Thoracic aorta (tissue), 2 donors: Measurements from ENCODE around the gene MTF2. TPM values are rescaled to one million over a fixed set of nuclear protein-coding genes. Genes with fewer than 3 reads are reported as not detected.
"Not testable (repeated sequence)": the region's sequence is repeated elsewhere in the genome, so short reads cannot be mapped to it uniquely, and the experiment has no call there.

Source experiments
- ATAC-seq: fragments of 150-250 bp; one replicate; pipeline ENCODE4 v1.8.0; 2017; ENCODE audit warnings: low read depth; ENCODE audit not compliant: insufficient number of reproducible peaks, low FRiP score
- DNase-seq: peaks from one replicate; pipeline ENCODE4 v3.0.0-alpha.2; 2020; ENCODE audit warnings: low spot score
- H3K27ac ChIP-seq, 2 donors: fragments of 200-600 bp; sonication (generic); 1 replicate in 1 of 2; 2 replicates in 1 of 2; pipeline ENCODE4 v1.5.1; 2016; ENCODE audit warnings: mild to moderate bottlenecking in 2 of 2, moderate library complexity in 2 of 2
- H3K27me3 ChIP-seq: fragments of 200-600 bp; sonication (generic); replicated peaks from 2 replicates; pipeline ENCODE4 v1.6.0; 2016; ENCODE audit warnings: mild to moderate bottlenecking; ENCODE audit not compliant: insufficient read depth
- H3K36me3 ChIP-seq: fragments of 200-600 bp; sonication (generic); one replicate; pipeline ENCODE4 v1.5.1; 2016
- H3K4me1 ChIP-seq, 2 donors: fragments of 200-600 bp; sonication (generic); 1 replicate in 1 of 2; 2 replicates in 1 of 2; pipeline versions ENCODE4 v1.5.1 to v1.6.0; 2016; ENCODE audit warnings: low read depth in 2 of 2, mild to moderate bottlenecking in 1 of 2; ENCODE audit not compliant: control insufficient read depth in 1 of 2
- H3K4me3 ChIP-seq: fragments of 200-600 bp; sonication (generic); 2 replicates; pipeline ENCODE4 v1.5.1; 2016; ENCODE audit warnings: mild to moderate bottlenecking
- H3K9me3 ChIP-seq: fragments of 200-600 bp; sonication (generic); 2 replicates; pipeline ENCODE4 v1.5.1; 2016
- total RNA-seq, 2 donors: library from RNA; depleted of rRNA; stranded (reverse); fragments of >200 nt; gene quantifications; one replicate each; pipeline versions ENCODE4 v1.1.0 to v1.2.3, GENCODE V29; 2016
- TF ChIP-seq, protein P1 (sequence below): fragments of 200-600 bp; sonication (generic); IDR thresholded peaks from one replicate; pipeline ENCODE4 v1.5.1; 2019; ENCODE audit warnings: antibody characterized with exemption

Gene MTF2
- total RNA-seq = 10 to 100 TPM; 23.2 to 27.8 TPM

GRCh38 chr1:93078986-93079654 is at the start of gene MTF2:
TSS of gene MTF2 (plus strand) at chr1:93079283. CDS start at chr1:93079527, 244 bp downstream.
- TF ChIP-seq, protein P1, sequence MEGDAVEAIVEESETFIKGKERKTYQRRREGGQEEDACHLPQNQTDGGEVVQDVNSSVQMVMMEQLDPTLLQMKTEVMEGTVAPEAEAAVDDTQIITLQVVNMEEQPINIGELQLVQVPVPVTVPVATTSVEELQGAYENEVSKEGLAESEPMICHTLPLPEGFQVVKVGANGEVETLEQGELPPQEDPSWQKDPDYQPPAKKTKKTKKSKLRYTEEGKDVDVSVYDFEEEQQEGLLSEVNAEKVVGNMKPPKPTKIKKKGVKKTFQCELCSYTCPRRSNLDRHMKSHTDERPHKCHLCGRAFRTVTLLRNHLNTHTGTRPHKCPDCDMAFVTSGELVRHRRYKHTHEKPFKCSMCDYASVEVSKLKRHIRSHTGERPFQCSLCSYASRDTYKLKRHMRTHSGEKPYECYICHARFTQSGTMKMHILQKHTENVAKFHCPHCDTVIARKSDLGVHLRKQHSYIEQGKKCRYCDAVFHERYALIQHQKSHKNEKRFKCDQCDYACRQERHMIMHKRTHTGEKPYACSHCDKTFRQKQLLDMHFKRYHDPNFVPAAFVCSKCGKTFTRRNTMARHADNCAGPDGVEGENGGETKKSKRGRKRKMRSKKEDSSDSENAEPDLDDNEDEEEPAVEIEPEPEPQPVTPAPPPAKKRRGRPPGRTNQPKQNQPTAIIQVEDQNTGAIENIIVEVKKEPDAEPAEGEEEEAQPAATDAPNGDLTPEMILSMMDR = no peak
- no peaks in the 10 kb centered on the region for H3K36me3 ChIP-seq
- no peaks in the 10 kb centered on the region for H3K9me3 ChIP-seq
- H3K27ac ChIP-seq = peak within 1 kb of the TSS; percentile 40 to 71
- peak; percentile 60 for DNase-seq
- peaks cover 16 to 22% of the 10 kb centered on the region in 2 donors for H3K4me1 ChIP-seq
- ATAC-seq = peak; percentile 77
- H3K4me3 ChIP-seq = peak within 1 kb of the TSS; percentile 98
- H3K27me3 ChIP-seq = no peaks in the 10 kb centered on the region

DNA sequence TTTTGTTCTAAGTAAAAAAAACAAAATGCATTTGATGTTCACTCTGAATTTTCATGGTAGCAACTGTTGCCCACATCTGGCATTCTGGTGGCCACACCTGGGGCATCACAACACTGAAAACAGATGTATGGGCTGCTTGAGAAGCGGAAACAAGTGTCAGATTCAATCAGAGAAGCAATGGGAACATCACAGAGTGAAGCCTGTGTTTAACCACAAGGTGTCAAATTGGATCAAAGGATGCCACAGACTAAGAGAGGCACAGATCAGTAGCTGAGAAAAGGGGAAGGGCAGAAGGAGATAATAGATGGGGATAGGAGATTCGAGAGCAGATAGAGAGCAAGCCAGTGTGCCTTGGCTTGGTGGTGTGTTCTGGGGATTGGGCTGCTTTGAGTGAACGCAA is 49.8 kb upstream of the MTF2 start:
- no peaks in the 10 kb centered on the region for H3K4me1 ChIP-seq
- no peaks in the 10 kb centered on the region for H3K27me3 ChIP-seq
- DNase-seq = no peak
- ATAC-seq = no peak
- TF ChIP-seq, protein P1 = no peak
- H3K4me3 ChIP-seq = no peak overlapping the region
- no peaks in the 10 kb centered on the region for H3K36me3 ChIP-seq
- no peaks in the 10 kb centered on the region for H3K9me3 ChIP-seq
- no peak overlapping the region for H3K27ac ChIP-seq

DNA sequence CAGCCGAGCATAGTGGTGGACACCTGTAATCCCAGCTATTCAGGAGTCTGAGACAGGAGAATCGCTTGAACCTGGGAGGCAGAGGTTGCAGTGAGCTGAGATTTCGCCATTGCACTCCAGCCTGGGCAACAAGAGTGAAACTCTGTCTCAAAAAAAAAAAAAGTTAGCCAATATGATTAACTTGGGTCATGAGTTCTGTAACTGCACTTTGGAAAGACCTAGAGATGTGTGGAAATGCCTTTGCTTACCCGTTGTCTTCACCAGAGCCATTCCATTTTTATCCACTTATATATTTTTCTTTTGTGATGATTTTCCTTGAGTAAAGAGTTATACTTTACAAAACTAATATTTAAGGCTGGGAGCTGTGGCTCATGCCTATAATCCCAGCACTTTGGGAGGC is 48.9 kb upstream of the MTF2 start:
- not testable (repeated sequence) for H3K9me3 ChIP-seq, H3K4me1 ChIP-seq, H3K4me3 ChIP-seq, H3K27ac ChIP-seq, ATAC-seq, DNase-seq, H3K36me3 ChIP-seq, H3K27me3 ChIP-seq

DNA sequence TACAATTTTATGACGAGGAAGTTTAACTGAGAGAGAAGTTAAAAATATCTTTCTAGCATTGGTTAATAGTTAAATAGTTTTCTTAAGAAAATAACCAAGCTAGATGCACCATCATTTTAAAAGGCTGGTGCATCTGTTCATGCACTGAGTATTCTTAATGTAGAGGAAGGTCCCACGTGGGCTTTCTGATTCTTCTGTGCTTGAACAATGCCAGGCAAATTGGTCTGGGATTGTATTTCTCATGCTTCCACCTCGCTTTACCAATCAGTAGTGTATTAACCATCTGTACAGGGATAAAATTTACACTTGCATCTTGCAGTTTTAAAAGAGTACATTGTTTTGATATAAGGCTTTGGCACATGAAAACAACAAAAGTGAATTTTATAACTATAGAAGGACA is 47.4 kb upstream of the MTF2 start:
- Histone ChIP-seq H3K27me3 (no peaks in the 10 kb centered on the region), H3K36me3 (no peaks in the 10 kb centered on the region), H3K9me3 (no peaks in the 10 kb centered on the region), H3K4me1 (no peaks in the 10 kb centered on the region), H3K27ac (no peak overlapping the region), H3K4me3 (no peak overlapping the region)
- no peak for ATAC-seq
- TF ChIP-seq, protein P1 = no peak
- DNase-seq = no peak

DNA sequence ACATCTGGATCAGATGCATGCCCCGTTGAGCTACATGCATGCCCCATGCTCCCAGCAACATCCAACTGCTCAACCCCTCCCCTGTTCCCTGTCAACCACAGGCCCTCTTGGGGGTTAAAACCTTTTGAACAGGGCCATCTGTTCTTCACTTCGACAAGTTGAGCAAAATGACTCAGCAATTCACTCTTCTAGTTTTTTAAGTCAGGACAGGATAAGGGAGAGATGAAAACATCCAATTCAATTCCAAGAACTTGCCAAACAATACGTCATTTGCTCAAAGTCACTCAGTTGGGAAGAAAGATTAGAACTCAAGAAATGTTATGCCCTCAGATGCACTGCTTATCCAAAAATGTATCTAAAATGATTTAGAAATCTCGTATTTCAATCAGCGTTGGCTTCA is 46.1 kb upstream of the MTF2 start:
- H3K27ac ChIP-seq = no peak overlapping the region
- TF ChIP-seq, protein P1 = no peak
- no peaks in the 10 kb centered on the region for H3K9me3 ChIP-seq
- no peaks in the 10 kb centered on the region for H3K4me1 ChIP-seq
- DNase-seq = no peak
- no peak for ATAC-seq
- H3K4me3 ChIP-seq = no peak overlapping the region
- H3K27me3 ChIP-seq = no peaks in the 10 kb centered on the region
- H3K36me3 ChIP-seq = no peaks in the 10 kb centered on the region

DNA sequence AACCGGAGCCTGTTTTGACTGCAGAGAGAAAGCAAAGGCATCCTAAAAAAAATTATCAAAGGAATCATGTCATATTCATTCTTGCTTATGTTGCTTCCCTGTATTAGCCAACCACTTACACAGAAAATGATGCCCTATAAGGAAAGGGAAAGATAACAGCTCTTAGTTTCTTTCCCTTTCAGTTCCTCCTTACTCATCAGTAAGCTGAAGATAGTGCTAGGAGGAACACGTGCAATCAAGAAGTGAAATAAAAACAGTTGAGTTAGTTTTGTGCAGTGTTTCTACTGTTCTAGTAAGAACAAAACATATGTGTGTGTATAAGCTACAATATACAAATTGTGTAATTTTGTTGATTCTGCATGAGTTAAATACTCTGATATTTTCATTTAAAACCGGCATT is 45.3 kb upstream of the MTF2 start:
- Histone ChIP-seq H3K27me3 (no peaks in the 10 kb centered on the region), H3K9me3 (no peaks in the 10 kb centered on the region), H3K27ac (no peak overlapping the region), H3K36me3 (no peaks in the 10 kb centered on the region), H3K4me3 (no peak overlapping the region), H3K4me1 (no peaks in the 10 kb centered on the region)
- no peak for ATAC-seq
- TF ChIP-seq, protein P1 = no peak
- no peak for DNase-seq
